T-helper 1 cell treated with Interleukin-12 subunit alpha and Interleukin-12 subunit beta and Interleukin-4 antibody, amounts not matched to agents 30 μg/mL and 1 μg/mL, for 36 hours (primary cell): ENCODE measurements around the gene RNF145.
A peak's percentile ranks its signal among the peaks of the same experiment; 100 is the strongest.

Source experiments
- H3K27ac Mint-ChIP-seq: one replicate; pipeline ENCODE4 v1.8.0; 2021; ENCODE audit warnings: mild to moderate bottlenecking, mixed read lengths
- H3K27me3 Mint-ChIP-seq: one replicate; pipeline ENCODE4 v1.8.0; 2021; ENCODE audit warnings: low read depth, mixed read lengths
- H3K36me3 Mint-ChIP-seq: one replicate; pipeline ENCODE4 v1.8.0; 2021; ENCODE audit warnings: low read depth, mixed read lengths
- H3K4me1 Mint-ChIP-seq: one replicate; pipeline ENCODE4 v1.8.0; 2021; ENCODE audit warnings: low read depth, mixed read lengths
- H3K4me3 Mint-ChIP-seq: one replicate; pipeline ENCODE4 v1.8.0; 2021; ENCODE audit warnings: mild to moderate bottlenecking, moderate library complexity, mixed read lengths
- H3K9me3 Mint-ChIP-seq: one replicate; pipeline ENCODE4 v1.8.0; 2021; ENCODE audit warnings: mixed read lengths

Gene RNF145

GRCh38 chr5:159189310-159189709, 20.0 kb downstream of the RNF145 start:
- H3K27ac Mint-ChIP-seq: no peak overlapping the region
- H3K36me3 Mint-ChIP-seq: peaks cover 28% of the 10 kb centered on the region
- no peaks in the 10 kb centered on the region for H3K27me3 Mint-ChIP-seq
- H3K4me3 Mint-ChIP-seq: no peak overlapping the region
- no peaks in the 10 kb centered on the region for H3K9me3 Mint-ChIP-seq
- H3K4me1 Mint-ChIP-seq: peaks cover 40% of the 10 kb centered on the region

GRCh38 chr5:159187719-159188118, 21.6 kb downstream of the RNF145 start:
- Mint-ChIP-seq H3K27me3 (no peaks in the 10 kb centered on the region), H3K4me3 (no peak overlapping the region), H3K27ac (peak overlapping the region; percentile 4), H3K4me1 (peaks cover 38% of the 10 kb centered on the region), H3K9me3 (no peaks in the 10 kb centered on the region), H3K36me3 (peaks cover 19% of the 10 kb centered on the region)

- peaks cover 19% of the 10 kb centered on the region for H3K36me3 Mint-ChIP-seq
- no peaks in the 10 kb centered on the region for H3K27me3 Mint-ChIP-seq
- H3K4me3 Mint-ChIP-seq: no peak overlapping the region
- no peak overlapping the region for H3K27ac Mint-ChIP-seq
- peaks cover 37% of the 10 kb centered on the region for H3K4me1 Mint-ChIP-seq
- no peaks in the 10 kb centered on the region for H3K9me3 Mint-ChIP-seq
Observed at GRCh38 chr5:159186319-159186718, 23.0 kb downstream of the RNF145 start.

- Mint-ChIP-seq H3K27me3 (no peaks in the 10 kb centered on the region), H3K27ac (no peak overlapping the region), H3K4me1 (peaks cover 37% of the 10 kb centered on the region), H3K4me3 (no peak overlapping the region), H3K9me3 (no peaks in the 10 kb centered on the region), H3K36me3 (peaks cover 17% of the 10 kb centered on the region)
Observed at GRCh38 chr5:159185773-159186172, 23.6 kb downstream of the RNF145 start.

- peaks cover 44% of the 10 kb centered on the region for H3K4me1 Mint-ChIP-seq
- no peak overlapping the region for H3K4me3 Mint-ChIP-seq
- peaks cover 23% of the 10 kb centered on the region for H3K36me3 Mint-ChIP-seq
- no peaks in the 10 kb centered on the region for H3K9me3 Mint-ChIP-seq
- H3K27ac Mint-ChIP-seq: peak overlapping the region; percentile 83
- H3K27me3 Mint-ChIP-seq: no peaks in the 10 kb centered on the region
Observed at GRCh38 chr5:159184858-159185381, 24.4 kb downstream of the RNF145 start.

- H3K27me3 Mint-ChIP-seq: no peaks in the 10 kb centered on the region
- H3K27ac Mint-ChIP-seq: no peak overlapping the region
- H3K36me3 Mint-ChIP-seq: peaks cover 24% of the 10 kb centered on the region
- no peaks in the 10 kb centered on the region for H3K9me3 Mint-ChIP-seq
- no peak overlapping the region for H3K4me3 Mint-ChIP-seq
- peaks cover 46% of the 10 kb centered on the region for H3K4me1 Mint-ChIP-seq
Observed at GRCh38 chr5:159184236-159184635, 25.1 kb downstream of the RNF145 start.

GRCh38 chr5:159183247-159183646, 26.1 kb downstream of the RNF145 start:
- no peak overlapping the region for H3K4me3 Mint-ChIP-seq
- peaks cover 48% of the 10 kb centered on the region for H3K4me1 Mint-ChIP-seq
- H3K9me3 Mint-ChIP-seq: no peaks in the 10 kb centered on the region
- H3K27me3 Mint-ChIP-seq: no peaks in the 10 kb centered on the region
- peaks cover 28% of the 10 kb centered on the region for H3K36me3 Mint-ChIP-seq
- H3K27ac Mint-ChIP-seq: no peak overlapping the region

- H3K4me3 Mint-ChIP-seq: no peak overlapping the region
Observed at GRCh38 chr5:159182691-159183090, 26.7 kb downstream of the RNF145 start.

GRCh38 chr5:159181651-159182050, 27.7 kb downstream of the RNF145 start:
- Mint-ChIP-seq H3K27me3 (no peaks in the 10 kb centered on the region), H3K36me3 (peaks cover 27% of the 10 kb centered on the region), H3K9me3 (no peaks in the 10 kb centered on the region), H3K4me3 (no peak overlapping the region), H3K4me1 (peaks cover 50% of the 10 kb centered on the region), H3K27ac (no peak overlapping the region)

More at GRCh38 chr5:159182691-159183090, 26.7 kb downstream of the RNF145 start:
- H3K27ac Mint-ChIP-seq: no peak overlapping the region
- H3K27me3 Mint-ChIP-seq: no peaks in the 10 kb centered on the region
- peaks cover 26% of the 10 kb centered on the region for H3K36me3 Mint-ChIP-seq
- no peaks in the 10 kb centered on the region for H3K9me3 Mint-ChIP-seq
- H3K4me1 Mint-ChIP-seq: peaks cover 46% of the 10 kb centered on the region

- no peaks in the 10 kb centered on the region for H3K27me3 Mint-ChIP-seq
- no peak overlapping the region for H3K4me3 Mint-ChIP-seq
- peaks cover 31% of the 10 kb centered on the region for H3K36me3 Mint-ChIP-seq
- no peak overlapping the region for H3K27ac Mint-ChIP-seq
- H3K9me3 Mint-ChIP-seq: no peaks in the 10 kb centered on the region
- peaks cover 51% of the 10 kb centered on the region for H3K4me1 Mint-ChIP-seq
Observed at GRCh38 chr5:159181152-159181551, 28.2 kb downstream of the RNF145 start.

GRCh38 chr5:159179529-159180305, 29.6 kb downstream of the RNF145 start:
- H3K9me3 Mint-ChIP-seq: no peaks in the 10 kb centered on the region
- peak overlapping the region; percentile 87 for H3K27ac Mint-ChIP-seq
- peaks cover 31% of the 10 kb centered on the region for H3K36me3 Mint-ChIP-seq
- H3K27me3 Mint-ChIP-seq: no peaks in the 10 kb centered on the region
- peaks cover 52% of the 10 kb centered on the region for H3K4me1 Mint-ChIP-seq
- H3K4me3 Mint-ChIP-seq: peak overlapping the region; percentile 35

- peaks cover 53% of the 10 kb centered on the region for H3K4me1 Mint-ChIP-seq
Observed at GRCh38 chr5:159178978-159179377, 30.4 kb downstream of the RNF145 start.

GRCh38 chr5:159175547-159175946, 33.8 kb downstream of the RNF145 start:
- Mint-ChIP-seq H3K27me3 (no peaks in the 10 kb centered on the region), H3K4me1 (peaks cover 45% of the 10 kb centered on the region), H3K27ac (peak overlapping the region; percentile 58), H3K4me3 (peak overlapping the region; percentile 63), H3K36me3 (peaks cover 39% of the 10 kb centered on the region), H3K9me3 (no peaks in the 10 kb centered on the region)

More at GRCh38 chr5:159178978-159179377, 30.4 kb downstream of the RNF145 start:
- Mint-ChIP-seq H3K27ac (peak overlapping the region; percentile 78), H3K36me3 (peaks cover 31% of the 10 kb centered on the region), H3K4me3 (peak overlapping the region; percentile 9), H3K27me3 (no peaks in the 10 kb centered on the region), H3K9me3 (no peaks in the 10 kb centered on the region)

- Mint-ChIP-seq H3K4me3 (no peak overlapping the region), H3K4me1 (peaks cover 37% of the 10 kb centered on the region), H3K27me3 (no peaks in the 10 kb centered on the region), H3K27ac (no peak overlapping the region), H3K36me3 (peaks cover 34% of the 10 kb centered on the region), H3K9me3 (no peaks in the 10 kb centered on the region)
Observed at GRCh38 chr5:159174511-159175168, 34.7 kb downstream of the RNF145 start.

GRCh38 chr5:159171274-159171673, 38.1 kb downstream of the RNF145 start:
- Mint-ChIP-seq H3K9me3 (no peaks in the 10 kb centered on the region), H3K4me3 (no peak overlapping the region), H3K36me3 (peaks cover 35% of the 10 kb centered on the region), H3K4me1 (peaks cover 24% of the 10 kb centered on the region), H3K27ac (no peak overlapping the region), H3K27me3 (no peaks in the 10 kb centered on the region)
